Fibroblast of pulmonary artery (primary cell): ENCODE results near the gene BCR.

Experiments used
- DNase-seq: peaks from one replicate; pipeline ENCODE4 v3.0.0-alpha.2; 2010; ENCODE audit warnings: low read depth
- H3K4me3 ChIP-seq: replicated peaks from 2 replicates; pipeline ENCODE4 v1.5.1; 2011; ENCODE audit warnings: low read depth, mild to moderate bottlenecking, control low read depth, low read length, moderate library complexity
- TF ChIP-seq, protein P1 (sequence below): IDR thresholded peaks from 2 replicates; pipeline ENCODE4 v1.5.1; 2011; ENCODE audit warnings: mild to moderate bottlenecking, control low read depth, low read length, inconsistent platforms; ENCODE audit errors: missing control alignments

BCR gene

GRCh38 chr22:23264610-23265367 lies 84.5 kb downstream of the BCR start:
- TF ChIP-seq, protein P1, sequence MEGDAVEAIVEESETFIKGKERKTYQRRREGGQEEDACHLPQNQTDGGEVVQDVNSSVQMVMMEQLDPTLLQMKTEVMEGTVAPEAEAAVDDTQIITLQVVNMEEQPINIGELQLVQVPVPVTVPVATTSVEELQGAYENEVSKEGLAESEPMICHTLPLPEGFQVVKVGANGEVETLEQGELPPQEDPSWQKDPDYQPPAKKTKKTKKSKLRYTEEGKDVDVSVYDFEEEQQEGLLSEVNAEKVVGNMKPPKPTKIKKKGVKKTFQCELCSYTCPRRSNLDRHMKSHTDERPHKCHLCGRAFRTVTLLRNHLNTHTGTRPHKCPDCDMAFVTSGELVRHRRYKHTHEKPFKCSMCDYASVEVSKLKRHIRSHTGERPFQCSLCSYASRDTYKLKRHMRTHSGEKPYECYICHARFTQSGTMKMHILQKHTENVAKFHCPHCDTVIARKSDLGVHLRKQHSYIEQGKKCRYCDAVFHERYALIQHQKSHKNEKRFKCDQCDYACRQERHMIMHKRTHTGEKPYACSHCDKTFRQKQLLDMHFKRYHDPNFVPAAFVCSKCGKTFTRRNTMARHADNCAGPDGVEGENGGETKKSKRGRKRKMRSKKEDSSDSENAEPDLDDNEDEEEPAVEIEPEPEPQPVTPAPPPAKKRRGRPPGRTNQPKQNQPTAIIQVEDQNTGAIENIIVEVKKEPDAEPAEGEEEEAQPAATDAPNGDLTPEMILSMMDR: no peak
- no peak overlapping the region for H3K4me3 ChIP-seq

GRCh38 chr22:23265368-23265700 lies 85.0 kb downstream of the BCR start:
- no peak overlapping the region for H3K4me3 ChIP-seq
- TF ChIP-seq, protein P1: no peak
- DNase-seq: no peak

More at GRCh38 chr22:23264610-23265367, 84.5 kb downstream of the BCR start:
- DNase-seq: no peak

DNA sequence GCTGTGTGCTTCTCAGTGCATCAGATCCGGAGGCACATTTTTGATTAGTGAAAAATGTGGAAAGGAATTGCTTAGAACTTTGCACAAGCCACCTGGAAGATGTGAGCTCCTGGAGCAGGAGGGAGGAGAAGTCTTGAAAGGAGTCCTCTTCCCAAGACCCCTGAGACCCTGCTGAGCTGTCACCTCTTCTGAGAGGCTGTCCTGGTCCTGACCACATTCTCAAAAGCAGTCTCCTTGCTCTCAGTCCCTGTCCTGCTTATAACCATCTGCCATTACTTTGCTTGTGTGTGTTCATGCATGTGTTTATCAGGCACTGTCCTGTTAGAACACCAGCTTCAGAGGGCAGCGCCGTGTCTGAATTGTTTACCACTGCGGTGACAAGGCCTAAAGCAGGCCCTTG lies 86.5 kb downstream of the BCR start:
- TF ChIP-seq, protein P1: no peak

GRCh38 chr22:23267226-23268043 lies 87.1 kb downstream of the BCR start:
- TF ChIP-seq, protein P1: no peak
- no peak overlapping the region for H3K4me3 ChIP-seq
- no peak for DNase-seq

More for the DNA sequence above, 86.5 kb downstream of the BCR start:
- H3K4me3 ChIP-seq: no peak overlapping the region
- no peak for DNase-seq

- H3K4me3 ChIP-seq: no peak overlapping the region
- TF ChIP-seq, protein P1: no peak
- DNase-seq: no peak
Measured at GRCh38 chr22:23268139-23268712, 87.9 kb downstream of the BCR start.

DNA sequence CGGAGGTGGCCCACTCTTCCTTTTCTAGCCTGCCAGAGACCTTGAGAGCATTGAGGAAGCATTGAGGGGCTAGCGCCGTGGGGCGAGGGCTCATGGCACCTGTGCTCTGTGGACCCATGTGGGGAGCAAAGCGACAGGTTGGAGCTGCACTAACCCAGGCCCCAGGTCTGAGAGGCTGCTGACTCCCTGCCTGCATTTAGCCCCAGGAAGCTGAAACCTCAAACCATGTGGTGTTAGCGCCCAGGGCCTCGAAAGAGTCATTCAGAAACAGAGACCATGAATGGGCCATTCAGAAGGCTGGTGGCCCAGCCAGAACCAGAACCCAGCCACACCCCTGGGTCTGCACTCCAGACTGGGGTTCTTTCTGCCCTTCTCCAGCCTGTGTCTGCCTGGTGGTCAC lies 88.6 kb downstream of the BCR start:
- no peak for DNase-seq
- TF ChIP-seq, protein P1: no peak
- H3K4me3 ChIP-seq: no peak overlapping the region
